ENCODE results near the gene DDIT3. TPM values are rescaled to one million over a fixed set of nuclear protein-coding genes. Genes with fewer than 3 reads are reported as not detected.

The DDIT3 gene
- total and polyA plus RNA-seq, 8 donors = 8.5 to 52.7 (median 9.9) TPM

GRCh38 chr12:57479376-57480115 is 40.8 kb downstream of the DDIT3 start, which contains the start of gene ARHGAP9:
TSS of gene ARHGAP9 (minus strand) at chr12:57479866. CDS start at chr12:57479406, 460 bp downstream.
- DNase-seq (no peak), FAIRE-seq (no peak), ATAC-seq (peak in 1 of 4 donors; percentile 14)
- no peak within 1 kb of the TSS for H3K4me3 ChIP-seq
- intact Hi-C loops (cut with DNase I) = no loop called here
- peak within 1 kb of the TSS in 2 of 4 donors; percentile 28 to 41 for H3K27ac ChIP-seq
- peaks cover 0 to 4% (median 0%) of the 10 kb centered on the region in 4 donors for H3K27me3 ChIP-seq
- H3K36me3 ChIP-seq = no peaks in the 10 kb centered on the region
- no peaks in the 10 kb centered on the region for H3K9me3 ChIP-seq
- WGBS, 2 donors = 57 to 65% methylated on average over 6 of the region's 6 CpGs
- TF ChIP-seq, protein P1, sequence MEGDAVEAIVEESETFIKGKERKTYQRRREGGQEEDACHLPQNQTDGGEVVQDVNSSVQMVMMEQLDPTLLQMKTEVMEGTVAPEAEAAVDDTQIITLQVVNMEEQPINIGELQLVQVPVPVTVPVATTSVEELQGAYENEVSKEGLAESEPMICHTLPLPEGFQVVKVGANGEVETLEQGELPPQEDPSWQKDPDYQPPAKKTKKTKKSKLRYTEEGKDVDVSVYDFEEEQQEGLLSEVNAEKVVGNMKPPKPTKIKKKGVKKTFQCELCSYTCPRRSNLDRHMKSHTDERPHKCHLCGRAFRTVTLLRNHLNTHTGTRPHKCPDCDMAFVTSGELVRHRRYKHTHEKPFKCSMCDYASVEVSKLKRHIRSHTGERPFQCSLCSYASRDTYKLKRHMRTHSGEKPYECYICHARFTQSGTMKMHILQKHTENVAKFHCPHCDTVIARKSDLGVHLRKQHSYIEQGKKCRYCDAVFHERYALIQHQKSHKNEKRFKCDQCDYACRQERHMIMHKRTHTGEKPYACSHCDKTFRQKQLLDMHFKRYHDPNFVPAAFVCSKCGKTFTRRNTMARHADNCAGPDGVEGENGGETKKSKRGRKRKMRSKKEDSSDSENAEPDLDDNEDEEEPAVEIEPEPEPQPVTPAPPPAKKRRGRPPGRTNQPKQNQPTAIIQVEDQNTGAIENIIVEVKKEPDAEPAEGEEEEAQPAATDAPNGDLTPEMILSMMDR (IDR thresholded peaks at IDR 0.05) = no peak
- H3K4me1 ChIP-seq = peaks cover 3 to 5% (median 3%) of the 10 kb centered on the region in 3 donors

DNA sequence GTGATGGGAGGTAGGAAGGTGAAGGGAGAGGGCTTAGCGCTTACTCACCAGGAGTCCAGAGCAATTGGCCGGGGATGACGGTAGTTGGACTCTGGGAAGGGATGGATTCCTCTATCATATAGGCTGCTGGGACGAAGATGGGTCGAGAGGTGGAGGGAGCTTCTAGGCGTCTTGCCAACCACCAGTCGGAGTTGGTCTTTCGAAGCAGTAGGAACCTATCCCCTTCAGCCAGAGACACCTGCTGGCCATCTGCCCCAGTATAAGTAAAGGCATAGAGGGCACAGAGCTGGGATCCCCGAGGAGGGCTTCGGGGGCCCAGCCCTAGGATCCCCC is 41.3 kb downstream of the DDIT3 start:
- intact Hi-C loops (cut with DNase I) = no loop called here

DNA sequence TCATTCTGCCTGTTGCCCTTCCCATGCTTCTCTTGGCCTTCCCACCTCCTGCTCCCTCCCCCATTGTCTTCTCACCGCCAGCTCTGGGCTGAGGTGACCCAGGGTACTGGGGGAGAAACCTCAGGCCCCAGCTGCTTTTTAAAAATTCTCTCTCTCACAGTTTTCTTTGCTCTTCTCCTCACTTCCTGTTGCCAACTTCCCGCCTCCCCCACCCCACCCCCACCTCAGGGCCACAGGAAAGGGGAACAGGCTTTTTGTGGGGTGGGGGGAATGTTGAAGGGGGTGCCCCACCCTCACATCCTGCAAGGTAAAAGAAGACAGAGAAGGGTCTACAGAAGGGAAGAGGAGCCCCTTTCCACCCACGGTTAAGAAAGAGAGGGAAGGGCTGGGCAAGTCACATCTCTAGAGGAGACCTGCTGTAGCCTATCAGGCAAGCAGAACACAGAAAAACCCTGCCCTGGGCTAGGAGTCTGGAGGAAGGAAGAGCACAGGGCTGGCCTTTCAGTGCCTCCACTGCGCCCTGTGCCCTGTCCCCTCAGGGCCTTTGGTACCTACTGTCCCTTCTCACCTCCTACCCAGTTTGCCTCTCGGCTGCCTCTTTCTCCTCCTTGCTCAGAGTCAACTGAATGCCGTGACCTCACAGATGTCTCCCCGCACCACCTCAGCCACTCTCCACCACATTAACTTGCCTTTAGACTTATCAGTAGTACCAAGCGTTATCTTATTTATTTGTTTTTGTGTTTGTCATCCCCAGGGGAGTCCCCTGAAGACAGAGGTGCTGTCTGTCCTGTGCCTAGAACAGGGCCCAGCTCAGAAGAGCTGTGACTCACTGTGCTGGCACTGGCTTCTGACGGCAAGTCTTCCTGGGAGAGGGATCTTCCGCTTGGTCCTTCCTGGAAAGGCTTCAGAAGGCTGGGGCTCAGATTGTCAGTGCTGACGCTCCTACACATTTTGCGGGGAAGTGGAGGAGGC is 42.3 kb downstream of the DDIT3 start:
- intact Hi-C loops (cut with DNase I) = no loop called here
- Histone ChIP-seq H3K4me1 (peaks cover 3 to 5% (median 3%) of the 10 kb centered on the region in 3 donors), H3K27me3 (peaks cover 0 to 4% (median 0%) of the 10 kb centered on the region in 4 donors), H3K27ac (peak overlapping the region in 2 of 4 donors; percentile 33 to 41), H3K4me3 (peak overlapping the region in 1 of 4 donors; percentile 55), H3K9me3 (no peaks in the 10 kb centered on the region), H3K36me3 (no peaks in the 10 kb centered on the region)
- FAIRE-seq = no peak
- TF ChIP-seq, protein P1 (IDR thresholded peaks at IDR 0.05) = no peak
- peak in 1 of 6 donors; percentile 35 for DNase-seq
- peak in 2 of 4 donors; percentile 29 to 43 for ATAC-seq
- 71 to 80% methylated on average over 12 of the region's 12 CpGs for WGBS, 2 donors

More for the DNA sequence above, 41.3 kb downstream of the DDIT3 start:
- Histone ChIP-seq H3K9me3 (no peaks in the 10 kb centered on the region), H3K27ac (peak overlapping the region in 2 of 4 donors; percentile 28 to 41), H3K4me3 (no peak overlapping the region), H3K27me3 (peaks cover 0 to 4% (median 0%) of the 10 kb centered on the region in 4 donors), H3K36me3 (no peaks in the 10 kb centered on the region), H3K4me1 (peaks cover 3 to 5% (median 3%) of the 10 kb centered on the region in 3 donors)
- FAIRE-seq (no peak), ATAC-seq (no peak), DNase-seq (peak in 1 of 6 donors; percentile 43)
- 63 to 75% methylated on average over 10 of the region's 10 CpGs for WGBS, 2 donors
- TF ChIP-seq, protein P1 (IDR thresholded peaks at IDR 0.05) = no peak

DNA sequence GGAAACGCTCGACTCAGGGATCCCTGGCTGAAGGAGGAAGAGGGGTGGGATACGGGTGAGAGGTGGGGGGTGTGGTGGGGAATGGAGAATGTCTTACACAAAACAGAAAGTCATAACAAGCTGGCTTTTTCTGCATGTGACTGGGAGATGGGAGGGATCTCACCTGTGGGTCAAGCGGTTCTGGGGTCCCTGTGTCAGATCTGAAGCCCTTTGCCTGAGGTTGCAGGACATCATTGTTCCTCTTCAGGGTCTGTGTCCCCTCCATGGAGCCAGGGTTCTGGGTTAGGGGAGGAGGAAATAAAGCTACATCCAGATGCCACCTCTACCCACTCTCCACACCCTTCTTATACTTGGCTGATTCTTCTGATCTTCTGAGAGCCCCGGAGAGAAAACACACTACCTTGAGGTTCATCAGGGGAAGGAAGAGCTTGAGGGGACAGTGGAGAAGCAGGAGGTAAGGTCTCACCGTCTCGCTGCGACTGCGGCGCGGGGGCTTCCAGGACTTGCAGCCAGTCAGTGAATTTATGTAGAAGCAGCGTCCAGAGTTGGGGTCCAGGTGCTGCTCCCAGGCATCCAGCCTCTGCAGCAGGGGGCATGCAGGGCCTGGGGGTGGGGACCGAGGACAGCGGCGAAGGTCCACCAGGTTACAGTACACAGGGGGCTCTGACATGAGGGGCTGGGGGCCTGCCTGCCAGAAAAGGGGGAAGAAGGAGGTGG is 43.2 kb downstream of the DDIT3 start:
- intact Hi-C loops (cut with DNase I) = no loop called here
- no peak for ATAC-seq
- Histone ChIP-seq H3K27ac (peak overlapping the region in 2 of 4 donors; percentile 33 to 41), H3K4me3 (peak overlapping the region in 1 of 4 donors; percentile 55), H3K4me1 (peaks cover 3 to 5% (median 3%) of the 10 kb centered on the region in 3 donors), H3K27me3 (peaks cover 0 to 4% (median 0%) of the 10 kb centered on the region in 4 donors), H3K36me3 (no peaks in the 10 kb centered on the region), H3K9me3 (no peaks in the 10 kb centered on the region)
- TF ChIP-seq, protein P1 (IDR thresholded peaks at IDR 0.05) = no peak
- FAIRE-seq = no peak
- WGBS, 2 donors = 81 to 84% methylated on average over 14 to 15 of the region's 15 CpGs
- DNase-seq = peak in 1 of 6 donors; percentile 36
